SK-N-SH treated with all-trans-retinoic acid at 6 μM for 48 hours (cell line): Measurements from ENCODE around the gene VWC2L.

Source experiments
- ARNTL ChIP-seq: fragments of 450-650 bp; formaldehyde crosslinking; IDR thresholded peaks from 2 replicates; pipeline ENCODE4 v1.5.0; 2020; ENCODE audit warnings: low read depth, mild to moderate bottlenecking, moderate library complexity, borderline replicate concordance
- BACH2 ChIP-seq: fragments of 250-450 bp; sonication (Bioruptor Pico); IDR thresholded peaks from 2 replicates; pipeline ENCODE4 v1.9.0; 2021; ENCODE audit warnings: mild to moderate bottlenecking, borderline replicate concordance
- CSDC2 ChIP-seq: fragments of 250-450 bp; sonication (Bioruptor Pico); IDR thresholded peaks from 2 replicates; pipeline ENCODE4 v1.5.0; 2020; ENCODE audit warnings: mild to moderate bottlenecking, moderate library complexity
- TCF4 ChIP-seq: fragments of 250-450 bp; sonication (Bioruptor Pico); IDR thresholded peaks from 2 replicates; pipeline ENCODE4 v1.8.0; 2021; ENCODE audit warnings: mild to moderate bottlenecking, moderate library complexity, borderline replicate concordance
- TOX ChIP-seq: fragments of 250-450 bp; sonication (Bioruptor Pico); IDR thresholded peaks from 2 replicates; pipeline ENCODE4 v1.8.0; 2021; ENCODE audit warnings: mild to moderate bottlenecking, moderate library complexity, borderline replicate concordance
- ZC3H10 ChIP-seq: fragments of 250-450 bp; sonication (Bioruptor Pico); IDR thresholded peaks from 2 replicates; pipeline ENCODE4 v1.5.1; 2021; ENCODE audit warnings: mild to moderate bottlenecking, moderate library complexity
- TF ChIP-seq, protein P1 (sequence below): fragments of 250-450 bp; sonication (Bioruptor Pico); IDR thresholded peaks from 2 replicates; pipeline ENCODE4 v1.8.0; 2020; ENCODE audit warnings: mild to moderate bottlenecking, moderate library complexity, borderline replicate concordance
- TF ChIP-seq, protein P2 (sequence below): fragments of 250-450 bp; sonication (Bioruptor Pico); IDR thresholded peaks from 2 replicates; pipeline ENCODE4 v1.5.1; 2021; ENCODE audit warnings: mild to moderate bottlenecking, moderate library complexity
- TF ChIP-seq, protein P3 (sequence below): fragments of 250-450 bp; sonication (Bioruptor Pico); IDR thresholded peaks from 2 replicates; pipeline ENCODE4 v1.5.1; 2020; ENCODE audit warnings: low read depth, mild to moderate bottlenecking, moderate library complexity

DNA sequence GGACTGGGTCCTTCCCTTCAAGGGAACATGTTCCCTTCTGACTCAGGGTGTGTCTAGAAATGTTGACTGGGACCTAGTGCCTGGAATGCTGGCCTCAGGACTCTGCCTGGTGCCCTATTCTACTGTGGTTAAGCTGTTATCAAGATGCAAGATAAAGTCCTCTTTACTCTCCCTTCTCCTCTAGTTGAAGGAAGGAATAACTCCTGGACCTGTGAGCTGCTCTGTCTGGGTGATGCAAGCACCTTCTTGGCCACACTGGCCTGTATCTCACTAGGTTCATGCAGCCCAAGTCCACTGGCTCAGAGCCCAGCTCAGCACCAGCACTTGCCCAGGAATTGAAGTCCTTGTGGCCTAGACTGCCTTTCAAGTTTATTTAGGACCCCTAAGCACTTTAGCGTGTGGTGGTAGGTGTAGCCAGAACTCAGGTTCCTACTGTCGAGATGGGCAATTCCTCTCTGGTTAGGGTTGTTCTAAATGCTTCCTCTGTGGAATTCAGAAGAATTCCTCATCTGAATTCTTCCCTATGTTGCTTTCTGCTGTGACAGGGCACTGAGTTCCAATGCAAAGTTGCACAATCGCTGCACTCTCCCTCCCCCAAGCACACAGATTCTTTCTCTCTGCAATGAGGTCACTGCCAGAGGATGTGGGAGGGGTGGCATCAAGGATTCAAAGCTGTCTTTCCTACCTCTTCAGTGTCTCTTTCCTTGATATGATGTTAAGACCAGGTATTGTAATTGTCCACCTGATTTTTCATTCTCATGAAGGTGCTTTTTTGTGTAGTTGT lies 54.7 kb downstream of the VWC2L start:
- TF ChIP-seq, protein P1, sequence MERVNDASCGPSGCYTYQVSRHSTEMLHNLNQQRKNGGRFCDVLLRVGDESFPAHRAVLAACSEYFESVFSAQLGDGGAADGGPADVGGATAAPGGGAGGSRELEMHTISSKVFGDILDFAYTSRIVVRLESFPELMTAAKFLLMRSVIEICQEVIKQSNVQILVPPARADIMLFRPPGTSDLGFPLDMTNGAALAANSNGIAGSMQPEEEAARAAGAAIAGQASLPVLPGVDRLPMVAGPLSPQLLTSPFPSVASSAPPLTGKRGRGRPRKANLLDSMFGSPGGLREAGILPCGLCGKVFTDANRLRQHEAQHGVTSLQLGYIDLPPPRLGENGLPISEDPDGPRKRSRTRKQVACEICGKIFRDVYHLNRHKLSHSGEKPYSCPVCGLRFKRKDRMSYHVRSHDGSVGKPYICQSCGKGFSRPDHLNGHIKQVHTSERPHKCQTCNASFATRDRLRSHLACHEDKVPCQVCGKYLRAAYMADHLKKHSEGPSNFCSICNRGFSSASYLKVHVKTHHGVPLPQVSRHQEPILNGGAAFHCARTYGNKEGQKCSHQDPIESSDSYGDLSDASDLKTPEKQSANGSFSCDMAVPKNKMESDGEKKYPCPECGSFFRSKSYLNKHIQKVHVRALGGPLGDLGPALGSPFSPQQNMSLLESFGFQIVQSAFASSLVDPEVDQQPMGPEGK (CRISPR knock-in tag): no peak
- TF ChIP-seq BACH2: no peak
- TF ChIP-seq, protein P2, sequence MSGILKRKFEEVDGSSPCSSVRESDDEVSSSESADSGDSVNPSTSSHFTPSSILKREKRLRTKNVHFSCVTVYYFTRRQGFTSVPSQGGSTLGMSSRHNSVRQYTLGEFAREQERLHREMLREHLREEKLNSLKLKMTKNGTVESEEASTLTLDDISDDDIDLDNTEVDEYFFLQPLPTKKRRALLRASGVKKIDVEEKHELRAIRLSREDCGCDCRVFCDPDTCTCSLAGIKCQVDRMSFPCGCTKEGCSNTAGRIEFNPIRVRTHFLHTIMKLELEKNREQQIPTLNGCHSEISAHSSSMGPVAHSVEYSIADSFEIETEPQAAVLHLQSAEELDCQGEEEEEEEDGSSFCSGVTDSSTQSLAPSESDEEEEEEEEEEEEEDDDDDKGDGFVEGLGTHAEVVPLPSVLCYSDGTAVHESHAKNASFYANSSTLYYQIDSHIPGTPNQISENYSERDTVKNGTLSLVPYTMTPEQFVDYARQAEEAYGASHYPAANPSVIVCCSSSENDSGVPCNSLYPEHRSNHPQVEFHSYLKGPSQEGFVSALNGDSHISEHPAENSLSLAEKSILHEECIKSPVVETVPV (CRISPR knock-in tag): no peak
- TF ChIP-seq ZC3H10: no peak
- TF ChIP-seq, protein P3, sequence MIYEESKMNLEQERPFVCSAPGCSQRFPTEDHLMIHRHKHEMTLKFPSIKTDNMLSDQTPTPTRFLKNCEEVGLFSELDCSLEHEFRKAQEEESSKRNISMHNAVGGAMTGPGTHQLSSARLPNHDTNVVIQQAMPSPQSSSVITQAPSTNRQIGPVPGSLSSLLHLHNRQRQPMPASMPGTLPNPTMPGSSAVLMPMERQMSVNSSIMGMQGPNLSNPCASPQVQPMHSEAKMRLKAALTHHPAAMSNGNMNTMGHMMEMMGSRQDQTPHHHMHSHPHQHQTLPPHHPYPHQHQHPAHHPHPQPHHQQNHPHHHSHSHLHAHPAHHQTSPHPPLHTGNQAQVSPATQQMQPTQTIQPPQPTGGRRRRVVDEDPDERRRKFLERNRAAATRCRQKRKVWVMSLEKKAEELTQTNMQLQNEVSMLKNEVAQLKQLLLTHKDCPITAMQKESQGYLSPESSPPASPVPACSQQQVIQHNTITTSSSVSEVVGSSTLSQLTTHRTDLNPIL (CRISPR knock-in tag): no peak
- TF ChIP-seq ARNTL (CRISPR knock-in tag): no peak
- TF ChIP-seq TOX: no peak
- no peak for TF ChIP-seq CSDC2 (CRISPR knock-in tag)
- TF ChIP-seq TCF4 (CRISPR knock-in tag): no peak
